AG20443 (cell line): ENCODE measurements around the gene ADAMTS12.

ENCODE experiments used
- DNase-seq: peaks from one replicate; pipeline ENCODE4 v3.0.0; 2012; ENCODE audit warnings: low spot score, mixed read lengths

ADAMTS12 gene

DNA sequence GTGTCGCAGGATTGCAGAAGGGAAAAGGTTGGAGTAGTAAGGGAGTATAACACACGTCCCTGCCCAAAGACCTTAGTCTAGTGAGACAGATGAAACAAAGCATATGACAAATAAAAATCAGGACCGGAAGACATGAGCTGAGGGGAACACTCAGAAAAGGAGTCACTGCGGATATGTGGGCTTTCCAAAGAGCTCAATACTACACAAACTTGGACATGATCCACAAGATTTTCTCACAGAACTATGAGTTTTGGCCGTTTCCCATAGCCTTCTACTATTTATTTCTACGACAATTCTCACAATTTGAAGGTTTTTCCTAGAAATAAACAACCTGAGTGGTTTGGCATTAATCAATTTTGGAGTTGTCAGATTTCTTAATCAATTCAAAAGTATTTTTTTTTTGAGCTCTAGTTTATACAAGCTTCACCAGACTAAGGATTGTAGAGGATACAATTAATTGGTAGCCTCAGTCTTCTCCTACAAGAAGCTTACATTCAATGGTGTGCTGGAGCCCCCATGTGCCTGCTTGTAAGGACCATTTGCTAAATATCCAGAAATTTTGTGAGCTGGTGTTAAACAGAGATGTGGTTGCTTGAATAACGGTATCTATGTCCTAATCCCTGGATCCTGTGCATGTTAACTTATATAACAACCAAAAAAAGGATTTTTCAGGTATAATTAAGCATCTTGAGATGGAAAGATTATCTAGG lies 91.4 kb downstream of the ADAMTS12 start:
- no peak for DNase-seq

- no peak for DNase-seq
Measured at GRCh38 chr5:33795496-33795895, 96.3 kb downstream of the ADAMTS12 start.

- DNase-seq: peak; percentile 38
Measured at GRCh38 chr5:33794550-33795181, 97.1 kb downstream of the ADAMTS12 start.

DNA sequence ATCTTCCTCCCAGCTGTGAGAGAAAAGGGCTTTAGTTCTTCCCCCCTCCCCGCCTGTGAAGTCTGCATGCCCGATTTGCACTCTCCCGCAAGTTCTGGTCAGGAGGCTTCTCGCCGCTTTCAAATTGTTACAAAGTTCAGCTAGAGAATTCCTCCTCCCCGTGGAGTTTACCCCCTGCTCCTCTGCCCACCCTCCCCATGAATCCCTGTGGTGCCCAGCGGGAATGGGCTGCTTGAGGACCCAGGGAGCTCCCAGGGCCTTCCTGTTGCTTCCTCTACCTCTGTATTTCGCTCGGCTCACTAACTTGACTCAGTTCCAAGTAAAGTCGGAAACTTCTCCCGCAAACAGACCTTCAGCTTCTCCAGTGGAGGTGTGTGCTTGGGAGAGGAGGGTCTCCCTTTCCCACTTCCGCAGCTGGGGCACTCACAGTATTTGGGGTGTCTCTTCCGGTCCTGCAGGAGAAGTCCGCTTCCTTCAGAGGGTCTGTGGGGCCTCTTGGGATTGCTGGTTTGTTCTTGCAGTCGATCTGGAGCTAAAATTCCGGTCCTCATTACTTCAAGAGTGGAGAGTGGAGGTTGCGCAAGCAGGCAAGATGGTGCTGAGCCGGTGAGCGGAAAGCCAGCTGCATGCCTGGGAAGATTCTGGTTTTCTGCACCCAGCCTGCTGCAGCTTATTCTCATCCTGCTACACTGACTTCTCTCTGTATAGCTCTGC lies 97.8 kb downstream of the ADAMTS12 start:
- peak; percentile 42 for DNase-seq

GRCh38 chr5:33793276-33793675 lies 98.5 kb downstream of the ADAMTS12 start:
- DNase-seq: no peak

DNA sequence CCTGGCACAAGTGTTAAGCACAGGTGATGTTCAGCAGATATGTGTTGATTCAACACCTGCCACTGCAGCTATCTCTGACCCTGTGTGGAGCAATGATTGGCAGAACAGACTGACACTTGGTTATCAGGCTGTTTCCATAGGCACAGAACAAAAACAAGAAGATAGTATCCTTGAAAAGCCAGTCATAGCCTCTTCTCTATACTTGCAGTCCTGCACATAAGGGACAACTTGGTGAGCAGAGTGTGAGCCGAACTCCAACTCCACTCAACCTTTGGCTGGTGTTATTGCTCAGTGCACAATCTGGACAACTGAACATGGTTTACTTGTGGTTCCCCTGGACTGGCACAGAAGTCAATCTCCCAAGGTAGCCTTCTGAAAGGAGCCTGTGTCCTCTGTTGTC lies 99.2 kb downstream of the ADAMTS12 start:
- DNase-seq: no peak

DNA sequence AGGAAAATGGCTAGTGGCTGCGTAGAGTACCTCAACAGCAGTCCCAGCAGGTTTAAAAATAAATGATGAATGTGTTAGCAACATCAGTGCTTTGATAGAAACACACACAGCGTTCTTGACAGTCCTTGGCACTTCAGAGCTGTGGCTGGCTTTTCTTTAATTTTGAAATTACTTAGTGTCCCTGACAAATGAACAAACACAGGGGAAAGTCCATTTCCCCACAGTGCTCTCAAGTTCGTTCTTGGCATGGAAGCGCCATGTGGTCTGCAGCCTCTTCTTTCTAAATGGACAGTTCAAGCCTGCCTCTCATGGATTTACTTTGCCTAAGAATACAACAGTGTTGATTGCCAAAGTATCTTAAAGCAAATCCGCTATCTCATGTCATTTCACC lies 102.2 kb downstream of the ADAMTS12 start:
- no peak for DNase-seq

GRCh38 chr5:33788922-33789566 lies 102.7 kb downstream of the ADAMTS12 start:
- peak; percentile 75 for DNase-seq

GRCh38 chr5:33785571-33785970 lies 106.2 kb downstream of the ADAMTS12 start:
- no peak for DNase-seq

GRCh38 chr5:33781286-33781685 lies 110.5 kb downstream of the ADAMTS12 start:
- DNase-seq: peak; percentile 62

GRCh38 chr5:33776151-33776660 lies 115.6 kb downstream of the ADAMTS12 start:
- DNase-seq: no peak

DNA sequence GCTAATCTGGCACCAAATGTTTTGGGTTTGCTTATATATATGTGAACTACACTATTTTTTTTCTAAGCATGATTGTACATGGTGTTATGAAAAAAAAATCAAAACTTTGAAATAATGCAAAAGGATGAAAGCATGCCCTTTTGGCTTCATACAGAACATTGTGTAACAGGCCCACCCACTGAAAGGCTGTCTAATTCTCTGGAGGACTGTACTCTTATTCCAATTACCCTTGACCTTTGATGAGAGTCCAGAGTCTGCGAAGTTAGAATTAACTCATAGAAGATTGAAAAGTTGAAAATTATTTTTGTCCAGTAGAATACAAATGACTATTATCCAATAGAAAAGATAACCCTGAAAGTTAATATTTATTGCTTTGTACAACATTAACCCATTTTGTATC lies 117.4 kb downstream of the ADAMTS12 start:
- DNase-seq: no peak

- DNase-seq: peak; percentile 49
Measured at GRCh38 chr5:33772380-33772897, 119.4 kb downstream of the ADAMTS12 start.

DNA sequence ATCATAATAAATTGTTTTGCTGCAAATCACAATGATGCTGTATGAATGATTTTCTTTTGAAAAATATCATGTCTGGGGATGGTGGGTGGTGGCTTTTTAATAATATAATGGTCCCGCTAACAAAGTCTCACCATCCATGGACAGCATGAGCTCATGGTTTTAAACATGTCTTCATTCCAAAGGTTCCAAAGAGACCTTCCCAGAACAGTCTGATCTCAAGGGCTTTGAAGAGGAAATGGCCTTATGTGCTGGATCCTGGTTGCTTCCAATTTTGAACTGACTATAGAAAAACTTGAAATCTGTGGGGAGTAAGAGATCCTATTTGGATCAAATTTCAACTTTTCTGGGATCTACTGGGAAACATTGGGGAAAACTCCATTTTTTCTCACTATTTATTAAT lies 121.8 kb downstream of the ADAMTS12 start:
- no peak for DNase-seq

DNA sequence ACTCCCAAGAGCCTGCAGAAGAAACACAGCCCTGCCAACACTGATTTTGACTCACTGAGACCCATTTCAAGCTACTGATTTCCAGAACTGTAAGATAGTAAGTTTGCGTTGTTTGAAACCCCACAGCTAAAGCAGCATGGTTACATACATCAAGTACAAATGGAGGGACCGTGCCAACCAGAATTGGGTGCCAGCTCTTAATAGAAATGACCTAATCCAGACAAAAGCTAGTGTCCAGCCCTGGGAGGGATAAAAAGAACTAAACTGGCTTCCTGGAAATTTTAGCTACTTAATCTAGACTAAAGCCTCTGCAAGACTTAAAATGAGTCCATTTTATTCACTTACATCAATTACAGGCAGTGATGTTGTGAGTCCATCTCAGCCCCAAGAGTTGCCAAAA lies 122.6 kb downstream of the ADAMTS12 start:
- no peak for DNase-seq

DNA sequence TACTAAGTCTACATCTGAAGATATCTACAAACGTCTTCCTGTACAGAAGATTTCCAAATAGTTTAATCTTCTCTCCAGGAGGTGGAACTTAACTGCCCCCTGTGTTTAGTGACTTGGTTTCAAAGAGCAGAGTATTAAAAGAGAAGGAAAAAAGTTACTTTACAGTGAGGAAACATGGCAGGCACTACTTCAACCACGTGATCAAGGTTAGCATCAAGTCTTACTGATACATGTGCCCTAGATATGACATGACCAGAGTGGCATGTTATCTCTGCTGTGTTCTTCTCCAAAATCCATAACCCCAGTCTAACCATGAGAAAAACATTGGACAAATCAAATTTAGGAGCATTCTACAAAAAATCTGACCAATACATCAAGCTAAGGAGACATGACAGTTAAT lies 125.8 kb downstream of the ADAMTS12 start:
- DNase-seq: no peak

DNA sequence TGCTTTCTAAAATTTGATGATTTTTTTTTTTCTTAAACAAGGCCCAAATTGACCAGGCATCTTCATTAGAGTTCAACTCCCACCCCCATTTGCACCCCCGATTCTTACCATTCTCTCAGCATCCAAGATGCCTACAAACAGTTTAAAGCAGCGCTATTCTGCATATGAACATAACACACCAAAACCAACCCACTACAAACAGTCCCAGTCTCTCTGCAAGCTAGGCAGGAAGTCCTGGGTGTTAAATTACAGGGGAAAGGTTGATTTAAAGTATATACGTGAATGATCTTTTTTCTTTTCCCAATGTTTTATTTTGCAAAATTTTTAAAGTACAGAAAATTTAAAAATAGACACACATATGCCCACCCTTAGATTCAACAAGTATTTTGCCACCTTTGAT lies 127.0 kb downstream of the ADAMTS12 start:
- no peak for DNase-seq

DNA sequence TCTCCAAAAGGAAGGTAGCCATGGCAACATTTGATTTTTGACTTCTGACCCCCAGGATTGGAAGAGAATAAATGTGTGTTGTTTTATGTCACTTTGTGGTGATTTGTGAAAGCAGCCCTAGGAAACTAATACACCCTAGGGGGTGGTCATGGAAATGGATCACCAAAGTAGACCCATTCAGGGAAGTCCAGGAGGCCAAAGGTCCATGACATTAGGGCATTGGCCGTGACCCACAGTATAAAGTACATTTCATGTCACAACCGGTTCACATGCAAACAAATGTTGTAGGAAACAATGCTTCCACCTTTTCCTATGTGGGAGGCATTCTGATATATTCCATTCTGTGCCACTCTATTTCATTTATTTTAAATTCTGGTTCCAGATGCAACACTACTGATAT lies 128.4 kb downstream of the ADAMTS12 start:
- DNase-seq: no peak

DNA sequence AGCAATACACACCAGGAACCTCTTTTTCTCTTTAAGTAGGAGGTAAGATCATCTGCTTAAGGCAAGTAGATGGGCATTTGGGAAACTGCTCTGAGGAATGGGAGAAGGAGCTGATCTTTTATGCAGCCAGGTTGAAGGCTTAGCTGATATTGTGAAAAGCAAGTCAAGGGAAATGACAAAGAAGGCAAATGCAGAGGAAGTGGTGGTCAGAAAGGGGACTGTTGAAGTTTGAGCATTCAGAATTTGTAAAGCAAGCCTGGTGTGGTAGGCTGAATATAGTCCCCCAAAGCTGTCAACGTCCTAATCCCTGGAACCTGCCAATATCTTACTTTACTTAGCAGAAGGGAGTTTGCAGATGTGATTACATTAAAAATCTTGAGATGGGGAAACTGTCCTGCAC lies 128.9 kb downstream of the ADAMTS12 start:
- DNase-seq: no peak

DNA sequence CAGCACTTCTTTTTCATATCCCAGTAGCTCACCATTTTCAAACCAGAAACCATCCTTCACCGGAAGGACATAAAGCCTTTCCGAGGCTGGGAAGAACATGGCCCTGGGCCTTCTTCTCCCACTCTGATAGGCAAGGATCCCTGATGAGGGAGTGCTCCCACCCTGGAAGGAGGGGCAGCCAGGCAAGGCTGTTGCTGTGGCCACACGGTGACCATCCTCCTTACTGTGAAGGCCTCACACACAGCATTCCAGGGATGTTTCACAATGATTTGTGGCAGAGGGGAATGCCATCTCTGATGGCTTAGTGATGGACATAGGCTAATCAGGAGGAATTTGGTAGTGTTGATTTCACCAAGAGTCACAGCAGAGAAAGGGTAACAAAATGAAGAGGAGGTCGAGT lies 130.7 kb downstream of the ADAMTS12 start:
- DNase-seq: peak; percentile 30

GRCh38 chr5:33758737-33759136 lies 133.1 kb downstream of the ADAMTS12 start:
- DNase-seq: no peak

GRCh38 chr5:33756491-33756890 lies 135.3 kb downstream of the ADAMTS12 start:
- no peak for DNase-seq
